IMR-90 (cell line): ENCODE results near the gene ASTN2. TPM values are rescaled to one million over a fixed set of nuclear protein-coding genes. Genes with fewer than 3 reads are reported as not detected.

ENCODE experiments used
- ATAC-seq: fragments of 200-7000 bp; cut with Tn5 transposase; 2 replicates; pipeline ENCODE4 v1.9.1; 2020; ENCODE audit warnings: low read depth, mild to moderate bottlenecking, moderate library complexity
- BruUV-seq: library from RNA; stranded (reverse); fragments of 400-500 nt; replicated peaks from 2 replicates; lab custom pipeline; 2021; lab: Mats Ljungman, UMichigan
- CTCF ChIA-PET: fragments of 300-600 bp; formaldehyde crosslinking; extraction: SDS; loops from one replicate; lab custom pipeline; 2021; ENCODE audit warnings: antibody characterized with exemption; lab: Yijun Ruan, JAX
- POLR2A ChIA-PET: fragments of 300-600 bp; sonication (Branson Sonifier 250); formaldehyde crosslinking; loops from one replicate; lab custom pipeline; 2022; ENCODE audit warnings: antibody characterized with exemption; ENCODE audit not compliant: unreplicated experiment; lab: Charles Lee
- DNase-seq: peaks from one replicate; pipeline ENCODE4 v3.0.0; 2013
- H2AFZ ChIP-seq: replicated peaks from 2 replicates; pipeline ENCODE3; 2013; ENCODE audit warnings: low read length, mild to moderate bottlenecking; ENCODE audit not compliant: poor library complexity
- H2AK5ac ChIP-seq: 2 replicates; pipeline ENCODE4 v1.6.1; 2013; ENCODE audit warnings: low read depth, low read length, inconsistent platforms
- H2AK9ac ChIP-seq: replicated peaks from 2 replicates; pipeline ENCODE3; 2013; ENCODE audit warnings: mild to moderate bottlenecking, low read depth, low read length, moderate library complexity; ENCODE audit not compliant: poor library complexity
- H2BK120ac ChIP-seq: 2 replicates; pipeline ENCODE4 v1.6.1; 2013; ENCODE audit warnings: low read depth, low read length, inconsistent platforms
- H2BK15ac ChIP-seq: 3 replicates; pipeline ENCODE4 v1.6.1; 2013; ENCODE audit warnings: low read depth, low read length, inconsistent platforms
- H2BK20ac ChIP-seq: 2 replicates; pipeline ENCODE4 v1.6.1; 2013; ENCODE audit warnings: low read depth, mild to moderate bottlenecking, inconsistent platforms, low read length, moderate library complexity
- H2BK5ac ChIP-seq: 2 replicates; pipeline ENCODE4 v1.6.1; 2013; ENCODE audit warnings: mild to moderate bottlenecking, low read depth, low read length, inconsistent platforms; ENCODE audit not compliant: poor library complexity, severe bottlenecking
- H3K14ac ChIP-seq: replicated peaks from 2 replicates; pipeline ENCODE4 v1.6.1; 2013; ENCODE audit warnings: low read depth, low read length, inconsistent platforms
- H3K18ac ChIP-seq: 2 replicates; pipeline ENCODE4 v1.6.1; 2013; ENCODE audit warnings: low read depth, low read length, control low read depth
- H3K23ac ChIP-seq: 2 replicates; pipeline ENCODE4 v1.6.1; 2013; ENCODE audit warnings: low read depth, low read length, inconsistent platforms
- H3K27ac ChIP-seq: 2 replicates; pipeline ENCODE4 v1.5.1; 2013; ENCODE audit warnings: mild to moderate bottlenecking, control low read depth, low read length; ENCODE audit not compliant: insufficient read depth
- H3K27me3 ChIP-seq: 2 replicates; pipeline ENCODE4 v1.6.1; 2013; ENCODE audit warnings: low read length; ENCODE audit not compliant: control insufficient read depth, insufficient read depth
- H3K36me3 ChIP-seq: 2 replicates; pipeline ENCODE4 v1.6.1; 2013; ENCODE audit warnings: low read length, mixed read lengths; ENCODE audit not compliant: control insufficient read depth, insufficient read depth
- H3K4ac ChIP-seq: 2 replicates; pipeline ENCODE4 v1.6.1; 2013; ENCODE audit warnings: low read depth, low read length, inconsistent platforms
- H3K4me1 ChIP-seq: 2 replicates; pipeline ENCODE4 v1.6.1; 2013; ENCODE audit warnings: low read length, mixed read lengths; ENCODE audit not compliant: control insufficient read depth, insufficient read depth
- H3K4me2 ChIP-seq: 2 replicates; pipeline ENCODE4 v1.6.1; 2013; ENCODE audit warnings: low read depth, mild to moderate bottlenecking, control low read depth, low read length, moderate library complexity
- H3K4me3 ChIP-seq: 2 replicates; pipeline ENCODE4 v1.5.1; 2013; ENCODE audit warnings: low read depth, mild to moderate bottlenecking, control low read depth, low read length, moderate library complexity; ENCODE audit not compliant: insufficient read depth
- H3K56ac ChIP-seq: 2 replicates; pipeline ENCODE4 v1.6.1; 2013; ENCODE audit warnings: low read length, inconsistent platforms; ENCODE audit not compliant: insufficient read depth; ENCODE audit errors: extremely low read depth
- H3K79me1 ChIP-seq, 2 experiments: 2 replicates each; pipeline ENCODE4 v1.6.1; 2013; ENCODE audit warnings: low read length in 2 of 2, inconsistent platforms in 1 of 2, low read depth in 1 of 2
- H3K9ac ChIP-seq: 2 replicates; pipeline ENCODE4 v1.6.1; 2013; ENCODE audit warnings: low read depth, low read length, control low read depth
- H3K9me1 ChIP-seq: 2 replicates; pipeline ENCODE4 v1.6.1; 2013; ENCODE audit warnings: low read length, inconsistent platforms; ENCODE audit not compliant: insufficient read depth
- H3K9me3 ChIP-seq: 2 replicates; pipeline ENCODE4 v1.6.1; 2013; ENCODE audit warnings: low read length; ENCODE audit not compliant: control insufficient read depth, insufficient read depth
- H4K20me1 ChIP-seq: 2 replicates; pipeline ENCODE4 v1.6.1; 2013; ENCODE audit warnings: low read length, inconsistent platforms; ENCODE audit not compliant: insufficient read depth
- H4K5ac ChIP-seq: 2 replicates; pipeline ENCODE4 v1.6.1; 2013; ENCODE audit warnings: mild to moderate bottlenecking, low read depth, low read length, control low read depth
- H4K8ac ChIP-seq, 2 experiments: 2 replicates each; pipeline ENCODE4 v1.6.1; 2013; ENCODE audit warnings: low read depth in 2 of 2, low read length in 2 of 2, control low read depth in 1 of 2, inconsistent platforms in 1 of 2
- H4K91ac ChIP-seq: 2 replicates; pipeline ENCODE4 v1.6.1; 2013; ENCODE audit warnings: low read depth, low read length, inconsistent platforms; ENCODE audit not compliant: insufficient read depth
- BHLHE40 ChIP-seq: fragments of 150-350 bp; IDR thresholded peaks from 2 replicates; pipeline ENCODE4 v1.6.1; 2016; ENCODE audit warnings: mild to moderate bottlenecking, low read depth, low read length
- CEBPB ChIP-seq: IDR thresholded peaks from 2 replicates; pipeline ENCODE4 v1.6.1; 2012; ENCODE audit warnings: low read depth, low read length, improper control_type of control experiment
- CHD1 ChIP-seq: IDR thresholded peaks from 2 replicates; pipeline ENCODE4 v1.6.1; 2012; ENCODE audit warnings: low read depth, low read length, improper control_type of control experiment
- CTCF ChIP-seq: conservative IDR thresholded peaks from 2 replicates; pipeline ENCODE4 v1.5.1; 2012; ENCODE audit warnings: mild to moderate bottlenecking, low read depth, low read length, improper control_type of control experiment
- MAZ ChIP-seq: IDR thresholded peaks from 2 replicates; pipeline ENCODE4 v1.6.1; 2012; ENCODE audit warnings: low read depth, mild to moderate bottlenecking, low read length, improper control_type of control experiment, moderate library complexity, borderline replicate concordance
- MXI1 ChIP-seq: IDR thresholded peaks from 2 replicates; pipeline ENCODE4 v1.6.1; 2012; ENCODE audit warnings: low read depth, mild to moderate bottlenecking, low read length, moderate library complexity, borderline replicate concordance
- POLR2A ChIP-seq: IDR thresholded peaks from 2 replicates; pipeline ENCODE4 v1.6.1; 2012; ENCODE audit warnings: mild to moderate bottlenecking, low read depth, low read length
- RAD21 ChIP-seq: IDR thresholded peaks from 2 replicates; pipeline ENCODE4 v1.6.1; 2012; ENCODE audit warnings: low read length, improper control_type of control experiment
- RCOR1 ChIP-seq: IDR thresholded peaks from 2 replicates; pipeline ENCODE4 v1.6.1; 2012; ENCODE audit warnings: mild to moderate bottlenecking, low read length, improper control_type of control experiment; ENCODE audit not compliant: insufficient replicate concordance
- SMC3 ChIP-seq: fragments of 150-350 bp; IDR thresholded peaks from 2 replicates; pipeline ENCODE4 v1.6.1; 2016; ENCODE audit warnings: low read depth, mild to moderate bottlenecking, antibody characterized with exemption, low read length, moderate library complexity
- USF2 ChIP-seq: fragments of 150-350 bp; IDR thresholded peaks from 2 replicates; pipeline ENCODE4 v1.6.1; 2017; ENCODE audit warnings: mild to moderate bottlenecking, antibody characterized with exemption, low read length, low read depth
- WGBS, 2 experiments: methylation state at CpG; one replicate each; pipeline versions ENCODE4 v1.1.5 to v1.1.7; 2013; ENCODE audit warnings: missing lambda C conversion rate in 2 of 2; ENCODE audit not compliant: insufficient read length in 1 of 2; ENCODE audit errors: extremely low coverage in 2 of 2; 5-methylcytosine and 5-hydroxymethylcytosine counted together
- dilution Hi-C: fragments of 300-500 bp; cut with HindIII; formaldehyde crosslinking; loops from one replicate; pipeline ENCODE4 v1.14.3; 2018; ENCODE audit warnings: low sequenced_read_pairs; ENCODE audit not compliant: unreplicated experiment
- in situ Hi-C: fragments of 300-500 bp; cut with MboI; formaldehyde crosslinking; loops from 3 replicates; pipeline ENCODE4 v1.14.3; 2019; ENCODE audit warnings: low sequenced_read_pairs, inconsistent platforms, mixed read lengths
- intact Hi-C: fragments of 100-400 bp; cut with micrococcal nuclease; formaldehyde crosslinking; loops from 2 replicates; pipeline ENCODE4 v1.10.0; 2022
- polyA plus RNA-seq, 3 experiments: library from polyadenylated mRNA; depleted of rRNA; stranded (reverse); fragments of >200 nt; gene quantifications; 2 replicates each; pipeline ENCODE4 v1.2.3, GENCODE V29; 2012; ENCODE audit warnings: low replicate concordance in 1 of 3
- total RNA-seq: library from RNA; depleted of rRNA; stranded (reverse); fragments of >200 nt; gene quantifications from 2 replicates; pipeline ENCODE4 v1.2.3, GENCODE V29; 2012

ASTN2 gene
- total and polyA plus RNA-seq, 2 of the 4 experiments (the other 2 are of a cell fraction), result 3.8 to 6.8 TPM

- no peak overlapping the region for H4K5ac ChIP-seq
- peak overlapping the region; percentile 5; the same call in 1 of the 2 replicates for H3K14ac ChIP-seq
- peak overlapping the region; percentile 51; the same call in 1 of the 2 replicates for H2BK120ac ChIP-seq
- no peak overlapping the region for H2BK5ac ChIP-seq
- H3K9ac ChIP-seq, result no peak overlapping the region
- no peaks in the 10 kb centered on the region for H3K27me3 ChIP-seq
- no peaks in the 10 kb centered on the region for H4K20me1 ChIP-seq
- H3K79me1 ChIP-seq, result no peaks in the 10 kb centered on the region
- H3K9me1 ChIP-seq, result no peaks in the 10 kb centered on the region
- H4K91ac ChIP-seq, result peak overlapping the region; percentile 1
- no peaks in the 10 kb centered on the region for H3K36me3 ChIP-seq
- H4K8ac ChIP-seq, result peak overlapping the region in 1 of 2 experiments; percentile 64; a peak in 2 of 4 replicates
- in situ Hi-C loops (loop anchor here (5.0 to 10.0 kb wide), 3 partner anchors 417 to 980 kb away; partner anchors contain the start of gene PAPPA), dilution Hi-C loops (no loop called here), intact Hi-C loops (loop anchor here (1.0 to 5.0 kb wide), 7 partner anchors 75 to 981 kb away; partner anchors contain the start of gene PAPPA)
- H2BK15ac ChIP-seq, result peak overlapping the region; percentile 17; the same call in 2 of the 3 replicates
- peak; percentile 95 for ATAC-seq
- no peak overlapping the region for H3K27ac ChIP-seq
- H2AK9ac ChIP-seq, result peak overlapping the region; percentile 70
- peak overlapping the region; percentile 82 for H2AFZ ChIP-seq
- H2BK20ac ChIP-seq, result peak overlapping the region; percentile 68
- H2AK5ac ChIP-seq, result 0 out of 2 replicates have a peak overlapping the region, but pooled peaks have one; percentile 95
- ChIA-PET CTCF (interaction anchor here (0.6 to 1.7 kb wide), 19 partner anchors 10 to 980 kb away, joined by 3 to 9 read pairs (median 4); no protein-coding TSS in a partner anchor), POLR2A (interaction anchor here (0.6 kb wide), 1 partner anchor 113 kb away, joined by 9 read pairs; no protein-coding TSS in a partner anchor)
- H3K23ac ChIP-seq, result 0 out of 2 replicates have a peak overlapping the region, but pooled peaks have one; percentile 23
- no peak overlapping the region for H3K56ac ChIP-seq
- H3K4me1 ChIP-seq, result peaks cover 5% of the 10 kb centered on the region; the same call in 1 of the 2 replicates
- no peak overlapping the region for H3K4me2 ChIP-seq
- H3K4me3 ChIP-seq, result no peak overlapping the region
- DNase-seq, result peak; percentile 84
- no peaks in the 10 kb centered on the region for H3K9me3 ChIP-seq
- TF ChIP-seq USF2, result peak; percentile 49
- TF ChIP-seq MXI1, result peak; percentile 35; the same call in 1 of the 2 replicates
- TF ChIP-seq MAZ, result peak; percentile 61
- no peak for TF ChIP-seq BHLHE40
- no peak for TF ChIP-seq CEBPB
- peak; percentile 99 for TF ChIP-seq RAD21
- peak; percentile 59; the same call in 1 of the 2 replicates for TF ChIP-seq POLR2A
- TF ChIP-seq SMC3, result peak; percentile 98
- peak; percentile 94 for TF ChIP-seq CTCF
- TF ChIP-seq RCOR1, result no peak
- TF ChIP-seq CHD1, result peak; percentile 64; the same call in 1 of the 2 replicates
- H3K4ac ChIP-seq, result peak overlapping the region; percentile 10
- BruUV-seq, result no TSS peak
- no CpG with 5 or more reads among the region's 12 CpGs for WGBS, 2 experiments
- H3K18ac ChIP-seq, result no peak overlapping the region
Measured at GRCh38 chr9:116572095-116572748, 842.6 kb downstream of the ASTN2 start.
